NCI-H748 (cell line): ENCODE data around the gene SV2C.
"Not testable (repeated sequence)": the region's sequence is repeated elsewhere in the genome, so short reads cannot be mapped to it uniquely, and the experiment has no call there.

Source experiments
- DNase-seq: peaks from one replicate; lab custom pipeline; 2025; ENCODE audit not compliant: unreplicated experiment; lab: John Stamatoyannopoulos, UW

Gene SV2C

GRCh38 chr5:76294573-76294972 is 211.4 kb downstream of the SV2C start:
- DNase-seq = no peak

GRCh38 chr5:76298852-76299251 is 215.7 kb downstream of the SV2C start:
- no peak for DNase-seq

- no peak for DNase-seq
Measured at GRCh38 chr5:76299592-76299991, 216.4 kb downstream of the SV2C start.

GRCh38 chr5:76301932-76302331 is 218.7 kb downstream of the SV2C start:
- DNase-seq = not testable (repeated sequence)

- not testable (repeated sequence) for DNase-seq
Measured at GRCh38 chr5:76302661-76303060, 219.5 kb downstream of the SV2C start.

- DNase-seq = peak; percentile 97
Measured at GRCh38 chr5:76303921-76304320, 220.7 kb downstream of the SV2C start.

- DNase-seq = no peak
Measured at GRCh38 chr5:76305269-76305668, 222.1 kb downstream of the SV2C start.

- DNase-seq = no peak
Measured at GRCh38 chr5:76305775-76306174, 222.6 kb downstream of the SV2C start.

- DNase-seq = no peak
Measured at GRCh38 chr5:76310208-76310607, 227.0 kb downstream of the SV2C start.

GRCh38 chr5:76312783-76313182 is 229.6 kb downstream of the SV2C start:
- DNase-seq = no peak

- no peak for DNase-seq
Measured at GRCh38 chr5:76314643-76315042, 231.5 kb downstream of the SV2C start.

GRCh38 chr5:76319673-76320072 is 236.5 kb downstream of the SV2C start:
- no peak for DNase-seq

GRCh38 chr5:76323494-76323893 is 240.3 kb downstream of the SV2C start:
- not testable (repeated sequence) for DNase-seq

- peak; percentile 40 for DNase-seq
Measured at GRCh38 chr5:76325326-76325725, 242.1 kb downstream of the SV2C start.

GRCh38 chr5:76325876-76326491 is 242.8 kb downstream of the SV2C start:
- peak; percentile 83 for DNase-seq

- peak; percentile 24 for DNase-seq
Measured at GRCh38 chr5:76326577-76327302, 243.6 kb downstream of the SV2C start.

- DNase-seq = no peak
Measured at GRCh38 chr5:76329346-76329745, 246.2 kb downstream of the SV2C start.

- DNase-seq = no peak
Measured at GRCh38 chr5:76331126-76331525, 247.9 kb downstream of the SV2C start.

- DNase-seq = no peak
Measured at GRCh38 chr5:76332102-76332501, 248.9 kb downstream of the SV2C start.

- no peak for DNase-seq
Measured at GRCh38 chr5:76332611-76333205, 249.5 kb downstream of the SV2C start.

GRCh38 chr5:76333571-76333970 is 250.4 kb downstream of the SV2C start:
- no peak for DNase-seq

GRCh38 chr5:76334574-76334973 is 251.4 kb downstream of the SV2C start:
- DNase-seq = no peak
